ENCODE measurements around the gene TMEM131L.

The TMEM131L gene

GRCh38 chr4:153433754-153434105, 32.4 kb upstream of the TMEM131L start:
- TF ChIP-seq TEAD4 (IDR thresholded peaks at IDR 0.05) (no peak), FOXM1 (IDR thresholded peaks at IDR 0.05; ENCODE audit: borderline replicate concordance, low read depth) (no peak), CEBPB (IDR thresholded peaks at IDR 0.05) (no peak), USF1 (IDR thresholded peaks at IDR 0.05) (no peak), EP300 (IDR thresholded peaks at IDR 0.05; ENCODE audit: borderline replicate concordance) (no peak), TAF1 (IDR thresholded peaks at IDR 0.05; ENCODE audit: low read depth) (no peak), ZBTB7A (IDR thresholded peaks at IDR 0.05; ENCODE audit: low read depth) (no peak), EGR1 (IDR thresholded peaks at IDR 0.05) (no peak), TCF12 (IDR thresholded peaks at IDR 0.05; ENCODE audit: low read depth) (no peak), REST (IDR thresholded peaks at IDR 0.05; ENCODE audit: low read depth) (no peak), YY1 (IDR thresholded peaks at IDR 0.05; ENCODE audit: low read depth) (no peak), MAX (IDR thresholded peaks at IDR 0.05) (no peak), NFIC (IDR thresholded peaks at IDR 0.05) (no peak), RAD21 (IDR thresholded peaks at IDR 0.05; ENCODE audit: low read depth) (no peak), CREB1 (IDR thresholded peaks at IDR 0.05; ENCODE audit: low read depth) (no peak)

GRCh38 chr4:153434190-153434589, 32.0 kb upstream of the TMEM131L start:
- TF ChIP-seq NFIC (IDR thresholded peaks at IDR 0.05) (no peak), YY1 (IDR thresholded peaks at IDR 0.05; ENCODE audit: low read depth) (no peak), USF1 (IDR thresholded peaks at IDR 0.05) (no peak), TEAD4 (IDR thresholded peaks at IDR 0.05) (no peak), TCF12 (IDR thresholded peaks at IDR 0.05; ENCODE audit: low read depth) (no peak), CREB1 (IDR thresholded peaks at IDR 0.05; ENCODE audit: low read depth) (no peak), EGR1 (IDR thresholded peaks at IDR 0.05) (no peak), MAX (IDR thresholded peaks at IDR 0.05) (no peak), REST (IDR thresholded peaks at IDR 0.05; ENCODE audit: low read depth) (no peak), TAF1 (IDR thresholded peaks at IDR 0.05; ENCODE audit: low read depth) (no peak), EP300 (IDR thresholded peaks at IDR 0.05; ENCODE audit: borderline replicate concordance) (no peak), FOXM1 (IDR thresholded peaks at IDR 0.05; ENCODE audit: borderline replicate concordance, low read depth) (no peak), ZBTB7A (IDR thresholded peaks at IDR 0.05; ENCODE audit: low read depth) (no peak), CEBPB (IDR thresholded peaks at IDR 0.05) (no peak)

GRCh38 chr4:153438916-153439756, 27.0 kb upstream of the TMEM131L start:
- TF ChIP-seq TAF1 (IDR thresholded peaks at IDR 0.05; ENCODE audit: low read depth) (no peak), EGR1 (IDR thresholded peaks at IDR 0.05) (no peak), EP300 (IDR thresholded peaks at IDR 0.05; ENCODE audit: borderline replicate concordance) (no peak), TEAD4 (IDR thresholded peaks at IDR 0.05) (no peak), MAX (IDR thresholded peaks at IDR 0.05) (no peak), REST (IDR thresholded peaks at IDR 0.05; ENCODE audit: low read depth) (no peak), YY1 (IDR thresholded peaks at IDR 0.05; ENCODE audit: low read depth) (no peak), NFIC (IDR thresholded peaks at IDR 0.05) (no peak), FOXM1 (IDR thresholded peaks at IDR 0.05; ENCODE audit: borderline replicate concordance, low read depth) (no peak), CEBPB (IDR thresholded peaks at IDR 0.05) (no peak), USF1 (IDR thresholded peaks at IDR 0.05) (no peak), CREB1 (IDR thresholded peaks at IDR 0.05; ENCODE audit: low read depth) (no peak), TCF12 (IDR thresholded peaks at IDR 0.05; ENCODE audit: low read depth) (no peak), RAD21 (IDR thresholded peaks at IDR 0.05; ENCODE audit: low read depth) (no peak), ZBTB7A (IDR thresholded peaks at IDR 0.05; ENCODE audit: low read depth) (no peak)

Data from Ishikawa (cell line).